GM23338 (cell line): ENCODE results near the gene ZSWIM1. TPM values are rescaled to one million over a fixed set of nuclear protein-coding genes. Genes with fewer than 3 reads are reported as not detected.

Experiments used
- ATAC-seq: fragments of 200-7000 bp; cut with Tn5 transposase; 3 replicates; pipeline ENCODE4 v1.9.1; 2020
- DNase-seq: peaks from one replicate; pipeline ENCODE4 v3.0.0-alpha.2; 2015; ENCODE audit warnings: low spot score
- H2AFZ ChIP-seq: fragments of 200-600 bp; sonication (generic); 2 replicates; pipeline ENCODE4 v1.8.0; 2016; ENCODE audit warnings: antibody characterized with exemption, mild to moderate bottlenecking, moderate library complexity
- H3F3A ChIP-seq: fragments of 200-600 bp; sonication (generic); replicated peaks from 2 replicates; pipeline ENCODE4 v1.8.0; 2017; ENCODE audit warnings: antibody characterized with exemption, mixed run types, low read depth
- H3K27ac ChIP-seq: fragments of 200-600 bp; sonication (generic); 2 replicates; pipeline ENCODE4 v1.6.1; 2016; ENCODE audit warnings: low read depth
- H3K27me3 ChIP-seq: fragments of 200-600 bp; sonication (generic); 2 replicates; pipeline ENCODE4 v1.8.0; 2016; ENCODE audit warnings: mild to moderate bottlenecking, mixed run types, moderate library complexity; ENCODE audit not compliant: insufficient read depth
- H3K36me3 ChIP-seq: fragments of 200-600 bp; sonication (generic); 2 replicates; pipeline ENCODE4 v1.8.0; 2016; ENCODE audit warnings: mild to moderate bottlenecking; ENCODE audit not compliant: insufficient read depth
- H3K4me1 ChIP-seq: fragments of 200-600 bp; sonication (generic); 2 replicates; pipeline ENCODE4 v1.8.0; 2016; ENCODE audit warnings: mild to moderate bottlenecking, moderate library complexity; ENCODE audit not compliant: insufficient read depth
- H3K4me2 ChIP-seq: fragments of 200-600 bp; sonication (generic); 2 replicates; pipeline ENCODE4 v1.7.1; 2017; ENCODE audit warnings: mixed run types
- H3K4me3 ChIP-seq: fragments of 200-600 bp; sonication (generic); 2 replicates; pipeline ENCODE4 v1.6.1; 2016; ENCODE audit warnings: mixed run types
- H3K79me2 ChIP-seq: fragments of 200-600 bp; sonication (generic); replicated peaks from 2 replicates; pipeline ENCODE4 v1.8.0; 2017; ENCODE audit warnings: mild to moderate bottlenecking; ENCODE audit not compliant: insufficient read depth
- H3K9me2 ChIP-seq: fragments of 200-600 bp; sonication (generic); 2 replicates; pipeline ENCODE4 v1.8.0; 2017; ENCODE audit not compliant: insufficient read depth
- H4K20me1 ChIP-seq: fragments of 200-600 bp; sonication (generic); replicated peaks from 2 replicates; pipeline ENCODE4 v1.8.0; 2017; ENCODE audit warnings: mild to moderate bottlenecking; ENCODE audit not compliant: insufficient read depth
- H3K27ac Mint-ChIP-seq: 2 replicates; pipeline ENCODE4 v1.8.0; 2020; ENCODE audit warnings: inconsistent platforms, mild to moderate bottlenecking, moderate library complexity, mixed read lengths
- H3K27me3 Mint-ChIP-seq: 3 replicates; pipeline ENCODE4 v1.8.0; 2022; ENCODE audit warnings: low read depth, mild to moderate bottlenecking, moderate library complexity, mixed read lengths, inconsistent platforms; ENCODE audit not compliant: insufficient read depth, poor library complexity
- H3K36me3 Mint-ChIP-seq: 3 replicates; pipeline ENCODE4 v1.8.0; 2021; ENCODE audit warnings: low read depth, mild to moderate bottlenecking, inconsistent platforms, moderate library complexity, mixed read lengths
- H3K4me1 Mint-ChIP-seq: 3 replicates; pipeline ENCODE4 v1.8.0; 2020; ENCODE audit warnings: mild to moderate bottlenecking, inconsistent platforms, mixed read lengths
- H3K4me3 Mint-ChIP-seq: 3 replicates; pipeline ENCODE4 v1.8.0; 2021; ENCODE audit warnings: moderate library complexity, mild to moderate bottlenecking, inconsistent platforms, mixed read lengths
- H3K9me3 Mint-ChIP-seq: 3 replicates; pipeline ENCODE4 v1.8.0; 2020; ENCODE audit warnings: moderate library complexity, mild to moderate bottlenecking, inconsistent platforms, mixed read lengths
- ETS1 ChIP-seq: IDR thresholded peaks from 2 replicates; pipeline ENCODE4 v1.6.1; 2016; ENCODE audit warnings: antibody characterized with exemption
- POLR2AphosphoS5 ChIP-seq: IDR thresholded peaks from 2 replicates; pipeline ENCODE4 v1.6.1; 2016; ENCODE audit warnings: antibody characterized with exemption, low read depth
- REST ChIP-seq: IDR thresholded peaks from one replicate; pipeline ENCODE4 v1.6.1; 2018; ENCODE audit warnings: antibody characterized with exemption; ENCODE audit not compliant: unreplicated experiment
- ZNF114 ChIP-seq: fragments of 250-450 bp; sonication (Bioruptor Pico); IDR thresholded peaks from 2 replicates; pipeline ENCODE4 v1.5.0; 2020; ENCODE audit warnings: mild to moderate bottlenecking, moderate library complexity
- polyA plus RNA-seq: library from polyadenylated mRNA; unstranded; fragments of >200 nt; fragmentation: Nextera tagmentation; extraction: Ambion mirVana; gene quantifications from 2 replicates; pipeline ENCODE4 v1.2.1, GENCODE V29; 2016
- total RNA-seq: library from RNA; depleted of rRNA; stranded (reverse); fragments of >200 nt; shearing (Covaris generic); gene quantifications from 2 replicates; pipeline ENCODE4 v1.2.3, GENCODE V29; 2014
- TF ChIP-seq, protein P1 (sequence below): fragments of 250-450 bp; sonication (Bioruptor Pico); IDR thresholded peaks from 2 replicates; pipeline ENCODE4 v1.5.0; 2020; ENCODE audit warnings: mild to moderate bottlenecking, moderate library complexity

The ZSWIM1 gene
- total and polyA plus RNA-seq, 2 experiments from 2014 or later: 11.5 to 16.2 TPM

DNA sequence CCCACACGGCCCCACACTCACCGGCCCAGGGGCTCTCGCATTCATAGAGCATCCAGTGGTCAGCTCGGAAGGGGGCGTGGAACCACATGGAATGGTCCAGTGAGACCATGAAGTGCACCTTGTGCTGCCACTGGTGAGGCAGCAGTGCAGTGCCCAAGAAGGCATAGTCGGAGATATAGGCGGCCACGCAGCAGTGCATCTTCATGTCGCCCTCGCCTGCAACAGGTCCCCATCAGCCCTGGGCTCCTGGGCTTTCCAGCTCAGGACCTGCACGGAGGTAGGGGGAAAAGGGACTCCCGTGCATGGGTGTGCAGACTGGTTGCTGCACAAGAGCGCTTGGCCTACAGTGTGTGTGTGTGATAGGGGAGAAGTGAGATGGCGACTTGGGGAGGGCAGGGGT, 37.5 kb upstream of the ZSWIM1 start:
- no peaks in the 10 kb centered on the region for H3K4me1 Mint-ChIP-seq
- Histone ChIP-seq H3K27ac (no peak overlapping the region), H3K4me1 (no peaks in the 10 kb centered on the region; the same call in 1 of the 2 replicates), H3K4me3 (no peak overlapping the region), H3K27me3 (no peaks in the 10 kb centered on the region), H2AFZ (no peak overlapping the region), H3K79me2 (no peaks in the 10 kb centered on the region), H3K36me3 (peaks cover 16% of the 10 kb centered on the region; the same call in 1 of the 2 replicates), H4K20me1 (no peaks in the 10 kb centered on the region; the same call in none of the 2 replicates), H3K9me2 (no peaks in the 10 kb centered on the region), H3F3A (peaks cover 12% of the 10 kb centered on the region; the same call in 1 of the 2 replicates), H3K4me2 (no peak overlapping the region)
- no peak for DNase-seq
- no peak for ATAC-seq
- peaks cover 28% of the 10 kb centered on the region for H3K36me3 Mint-ChIP-seq
- no peaks in the 10 kb centered on the region for H3K9me3 Mint-ChIP-seq
- TF ChIP-seq ZNF114 (CRISPR knock-in tag) (no peak), POLR2AphosphoS5 (no peak)
- H3K27me3 Mint-ChIP-seq: peaks cover 7% of the 10 kb centered on the region
- H3K4me3 Mint-ChIP-seq: no peak overlapping the region
- H3K27ac Mint-ChIP-seq: no peak overlapping the region

- TF ChIP-seq ETS1 (no peak), REST (no peak)
- Histone ChIP-seq H3K79me2 (no peaks in the 10 kb centered on the region), H3F3A (peaks cover 12% of the 10 kb centered on the region; the same call in 1 of the 2 replicates), H3K4me3 (no peak overlapping the region), H3K4me1 (no peaks in the 10 kb centered on the region), H3K36me3 (peaks cover 16% of the 10 kb centered on the region; the same call in 1 of the 2 replicates), H3K9me2 (no peaks in the 10 kb centered on the region), H3K4me2 (no peak overlapping the region), H2AFZ (no peak overlapping the region), H3K27ac (no peak overlapping the region), H3K27me3 (no peaks in the 10 kb centered on the region), H4K20me1 (no peaks in the 10 kb centered on the region)
- H3K4me1 Mint-ChIP-seq: no peaks in the 10 kb centered on the region
- ATAC-seq: peak; percentile 37
- H3K36me3 Mint-ChIP-seq: peaks cover 29% of the 10 kb centered on the region
- no peak for DNase-seq
- peaks cover 10% of the 10 kb centered on the region for H3K27me3 Mint-ChIP-seq
- H3K27ac Mint-ChIP-seq: 0 out of 2 replicates have a peak overlapping the region, but pooled peaks have one; percentile 40
- H3K4me3 Mint-ChIP-seq: no peak overlapping the region
- H3K9me3 Mint-ChIP-seq: no peaks in the 10 kb centered on the region
Observed at GRCh38 chr20:45845452-45845851, 35.6 kb upstream of the ZSWIM1 start.

DNA sequence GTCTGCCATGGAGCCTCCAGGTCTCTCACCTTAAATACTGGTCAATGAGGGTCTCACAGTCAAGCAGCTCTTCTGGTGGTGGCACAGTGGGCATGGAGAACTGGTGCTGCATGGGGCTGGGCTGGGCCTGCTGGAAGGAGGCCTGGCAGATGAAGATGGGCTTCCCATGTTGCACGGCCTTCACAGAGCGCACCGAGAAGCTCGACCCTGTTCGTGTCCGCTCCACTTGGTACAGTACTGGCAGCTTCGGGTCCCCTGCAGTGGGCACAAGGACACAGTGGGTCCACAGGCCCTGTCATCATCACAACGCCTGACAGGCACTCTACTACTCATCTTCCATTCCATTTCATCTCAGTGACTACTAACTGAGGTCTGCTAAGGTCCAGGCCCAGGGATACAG, 32.6 kb upstream of the ZSWIM1 start:
- H3K27ac Mint-ChIP-seq: peak overlapping the region; percentile 47; the same call in 1 of the 2 replicates
- H3K36me3 ChIP-seq: peaks cover 15% of the 10 kb centered on the region
- TF ChIP-seq, protein P1, sequence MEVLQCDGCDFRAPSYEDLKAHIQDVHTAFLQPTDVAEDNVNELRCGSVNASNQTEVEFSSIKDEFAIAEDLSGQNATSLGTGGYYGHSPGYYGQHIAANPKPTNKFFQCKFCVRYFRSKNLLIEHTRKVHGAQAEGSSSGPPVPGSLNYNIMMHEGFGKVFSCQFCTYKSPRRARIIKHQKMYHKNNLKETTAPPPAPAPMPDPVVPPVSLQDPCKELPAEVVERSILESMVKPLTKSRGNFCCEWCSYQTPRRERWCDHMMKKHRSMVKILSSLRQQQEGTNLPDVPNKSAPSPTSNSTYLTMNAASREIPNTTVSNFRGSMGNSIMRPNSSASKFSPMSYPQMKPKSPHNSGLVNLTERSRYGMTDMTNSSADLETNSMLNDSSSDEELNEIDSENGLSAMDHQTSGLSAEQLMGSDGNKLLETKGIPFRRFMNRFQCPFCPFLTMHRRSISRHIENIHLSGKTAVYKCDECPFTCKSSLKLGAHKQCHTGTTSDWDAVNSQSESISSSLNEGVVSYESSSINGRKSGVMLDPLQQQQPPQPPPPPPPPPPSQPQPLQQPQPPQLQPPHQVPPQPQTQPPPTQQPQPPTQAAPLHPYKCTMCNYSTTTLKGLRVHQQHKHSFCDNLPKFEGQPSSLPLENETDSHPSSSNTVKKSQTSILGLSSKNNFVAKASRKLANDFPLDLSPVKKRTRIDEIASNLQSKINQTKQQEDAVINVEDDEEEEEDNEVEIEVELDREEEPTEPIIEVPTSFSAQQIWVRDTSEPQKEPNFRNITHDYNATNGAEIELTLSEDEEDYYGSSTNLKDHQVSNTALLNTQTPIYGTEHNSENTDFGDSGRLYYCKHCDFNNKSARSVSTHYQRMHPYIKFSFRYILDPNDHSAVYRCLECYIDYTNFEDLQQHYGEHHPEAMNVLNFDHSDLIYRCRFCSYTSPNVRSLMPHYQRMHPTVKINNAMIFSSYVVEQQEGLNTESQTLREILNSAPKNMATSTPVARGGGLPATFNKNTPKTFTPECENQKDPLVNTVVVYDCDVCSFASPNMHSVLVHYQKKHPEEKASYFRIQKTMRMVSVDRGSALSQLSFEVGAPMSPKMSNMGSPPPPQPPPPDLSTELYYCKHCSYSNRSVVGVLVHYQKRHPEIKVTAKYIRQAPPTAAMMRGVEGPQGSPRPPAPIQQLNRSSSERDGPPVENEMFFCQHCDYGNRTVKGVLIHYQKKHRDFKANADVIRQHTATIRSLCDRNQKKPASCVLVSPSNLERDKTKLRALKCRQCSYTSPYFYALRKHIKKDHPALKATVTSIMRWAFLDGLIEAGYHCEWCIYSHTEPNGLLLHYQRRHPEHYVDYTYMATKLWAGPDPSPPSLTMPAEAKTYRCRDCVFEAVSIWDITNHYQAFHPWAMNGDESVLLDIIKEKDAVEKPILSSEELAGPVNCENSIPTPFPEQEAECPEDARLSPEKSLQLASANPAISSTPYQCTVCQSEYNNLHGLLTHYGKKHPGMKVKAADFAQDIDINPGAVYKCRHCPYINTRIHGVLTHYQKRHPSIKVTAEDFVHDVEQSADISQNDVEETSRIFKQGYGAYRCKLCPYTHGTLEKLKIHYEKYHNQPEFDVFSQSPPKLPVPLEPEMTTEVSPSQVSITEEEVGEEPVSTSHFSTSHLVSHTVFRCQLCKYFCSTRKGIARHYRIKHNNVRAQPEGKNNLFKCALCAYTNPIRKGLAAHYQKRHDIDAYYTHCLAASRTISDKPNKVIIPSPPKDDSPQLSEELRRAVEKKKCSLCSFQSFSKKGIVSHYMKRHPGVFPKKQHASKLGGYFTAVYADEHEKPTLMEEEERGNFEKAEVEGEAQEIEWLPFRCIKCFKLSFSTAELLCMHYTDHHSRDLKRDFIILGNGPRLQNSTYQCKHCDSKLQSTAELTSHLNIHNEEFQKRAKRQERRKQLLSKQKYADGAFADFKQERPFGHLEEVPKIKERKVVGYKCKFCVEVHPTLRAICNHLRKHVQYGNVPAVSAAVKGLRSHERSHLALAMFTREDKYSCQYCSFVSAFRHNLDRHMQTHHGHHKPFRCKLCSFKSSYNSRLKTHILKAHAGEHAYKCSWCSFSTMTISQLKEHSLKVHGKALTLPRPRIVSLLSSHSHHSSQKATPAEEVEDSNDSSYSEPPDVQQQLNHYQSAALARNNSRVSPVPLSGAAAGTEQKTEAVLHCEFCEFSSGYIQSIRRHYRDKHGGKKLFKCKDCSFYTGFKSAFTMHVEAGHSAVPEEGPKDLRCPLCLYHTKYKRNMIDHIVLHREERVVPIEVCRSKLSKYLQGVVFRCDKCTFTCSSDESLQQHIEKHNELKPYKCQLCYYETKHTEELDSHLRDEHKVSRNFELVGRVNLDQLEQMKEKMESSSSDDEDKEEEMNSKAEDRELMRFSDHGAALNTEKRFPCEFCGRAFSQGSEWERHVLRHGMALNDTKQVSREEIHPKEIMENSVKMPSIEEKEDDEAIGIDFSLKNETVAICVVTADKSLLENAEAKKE: no peak

More for the DNA sequence above, 32.6 kb upstream of the ZSWIM1 start:
- Histone ChIP-seq H3F3A (no peaks in the 10 kb centered on the region; the same call in 1 of the 2 replicates), H3K4me1 (peaks cover 19% of the 10 kb centered on the region), H4K20me1 (no peaks in the 10 kb centered on the region), H3K4me2 (no peak overlapping the region), H3K27ac (no peak overlapping the region), H2AFZ (no peak overlapping the region), H3K4me3 (no peak overlapping the region), H3K27me3 (no peaks in the 10 kb centered on the region), H3K79me2 (peaks cover 11% of the 10 kb centered on the region), H3K9me2 (no peaks in the 10 kb centered on the region)
- Mint-ChIP-seq H3K4me3 (no peak overlapping the region), H3K36me3 (peaks cover 36% of the 10 kb centered on the region), H3K9me3 (no peaks in the 10 kb centered on the region), H3K4me1 (peaks cover 17% of the 10 kb centered on the region), H3K27me3 (peaks cover 11% of the 10 kb centered on the region)
- ATAC-seq (no peak), DNase-seq (no peak)
